Cardiac muscle cell (in vitro differentiated cells and primary cell): ENCODE measurements around the gene MEGF9. TPM values are rescaled to one million over a fixed set of nuclear protein-coding genes. Genes with fewer than 3 reads are reported as not detected.

Source experiments
- DNase-seq, 2 donors: peaks; one replicate each; pipeline versions ENCODE4 v3.0.0 to v3.0.0-alpha.2; 2010 to 2017; ENCODE audit warnings: low read depth in 1 of 2, low spot score in 1 of 2
- H3K27ac ChIP-seq: fragments of 200-600 bp; sonication (generic); 2 replicates; pipeline ENCODE4 v1.5.1; 2016
- H3K27me3 ChIP-seq: fragments of 200-600 bp; sonication (generic); 2 replicates; pipeline ENCODE4 v1.6.0; 2016; ENCODE audit warnings: control low read depth
- H3K36me3 ChIP-seq: fragments of 200-600 bp; sonication (generic); 2 replicates; pipeline ENCODE4 v1.5.1; 2016; ENCODE audit warnings: control low read depth
- H3K4me1 ChIP-seq: fragments of 200-600 bp; sonication (generic); 2 replicates; pipeline ENCODE4 v1.8.1; 2017; ENCODE audit warnings: low read depth, mild to moderate bottlenecking, mixed run types
- H3K4me3 ChIP-seq: fragments of 200-600 bp; sonication (generic); 2 replicates; pipeline ENCODE4 v1.5.1; 2016; ENCODE audit warnings: mild to moderate bottlenecking
- H3K9me3 ChIP-seq: fragments of 200-600 bp; sonication (generic); 2 replicates; pipeline ENCODE4 v1.5.1; 2017; ENCODE audit warnings: low read depth, mild to moderate bottlenecking, control low read depth
- CTCF ChIP-seq: IDR thresholded peaks from 2 replicates; pipeline ENCODE4 v1.5.1; 2012; ENCODE audit warnings: low read depth, mild to moderate bottlenecking, low read length
- polyA plus RNA-seq: library from polyadenylated mRNA; unstranded; fragments of >200 nt; fragmentation: Nextera tagmentation; extraction: Ambion mirVana; gene quantifications from 2 replicates; pipeline ENCODE4 v1.2.1, GENCODE V29; 2016
- total RNA-seq: library from RNA; depleted of rRNA; stranded (reverse); fragments of >200 nt; gene quantifications from 2 replicates; pipeline ENCODE4 v1.2.3, GENCODE V29; 2016

Gene MEGF9
- total and polyA plus RNA-seq, 2 experiments from 2014 or later: 0.60 to 1.8 TPM

- Histone ChIP-seq H3K27ac (no peak overlapping the region), H3K4me3 (no peak overlapping the region), H3K27me3 (no peaks in the 10 kb centered on the region), H3K36me3 (no peaks in the 10 kb centered on the region), H3K9me3 (no peaks in the 10 kb centered on the region), H3K4me1 (no peaks in the 10 kb centered on the region)
- DNase-seq: no peak
- no peak for TF ChIP-seq CTCF
Observed at GRCh38 chr9:120628207-120628924, 85.9 kb downstream of the MEGF9 start.

GRCh38 chr9:120627073-120627472, 87.2 kb downstream of the MEGF9 start:
- Histone ChIP-seq H3K4me1 (no peaks in the 10 kb centered on the region), H3K4me3 (no peak overlapping the region), H3K27me3 (no peaks in the 10 kb centered on the region), H3K9me3 (no peaks in the 10 kb centered on the region), H3K27ac (no peak overlapping the region), H3K36me3 (no peaks in the 10 kb centered on the region)
- no peak for TF ChIP-seq CTCF
- no peak for DNase-seq

GRCh38 chr9:120626512-120626911, 87.8 kb downstream of the MEGF9 start:
- TF ChIP-seq CTCF: no peak
- Histone ChIP-seq H3K9me3 (no peaks in the 10 kb centered on the region), H3K4me3 (no peak overlapping the region), H3K27ac (no peak overlapping the region), H3K27me3 (no peaks in the 10 kb centered on the region), H3K36me3 (no peaks in the 10 kb centered on the region), H3K4me1 (no peaks in the 10 kb centered on the region)
- DNase-seq: no peak

GRCh38 chr9:120625222-120625621, 89.0 kb downstream of the MEGF9 start:
- Histone ChIP-seq H3K27ac (no peak overlapping the region), H3K27me3 (no peaks in the 10 kb centered on the region), H3K36me3 (no peaks in the 10 kb centered on the region), H3K4me1 (no peaks in the 10 kb centered on the region), H3K4me3 (no peak overlapping the region), H3K9me3 (no peaks in the 10 kb centered on the region)
- DNase-seq: peak in 1 of 2 donors; percentile 34
- no peak for TF ChIP-seq CTCF

GRCh38 chr9:120622790-120623189, 91.5 kb downstream of the MEGF9 start:
- no peak for TF ChIP-seq CTCF
- Histone ChIP-seq H3K4me1 (no peaks in the 10 kb centered on the region), H3K36me3 (no peaks in the 10 kb centered on the region)

More at GRCh38 chr9:120622790-120623189, 91.5 kb downstream of the MEGF9 start:
- Histone ChIP-seq H3K27ac (no peak overlapping the region), H3K4me3 (no peak overlapping the region), H3K9me3 (no peaks in the 10 kb centered on the region), H3K27me3 (no peaks in the 10 kb centered on the region)
- DNase-seq: no peak
